ENCODE data around the gene VPS9D1. TPM values are rescaled to one million over a fixed set of nuclear protein-coding genes. Genes with fewer than 3 reads are reported as not detected.
"Not testable (repeated sequence)": the region's sequence is repeated elsewhere in the genome, so short reads cannot be mapped to it uniquely, and the experiment has no call there.

VPS9D1 gene
- total RNA-seq, 2 donors from 2014 or later: 9.5 to 18.3 TPM

GRCh38 chr16:89667633-89668032 lies 53.1 kb downstream of the VPS9D1 start:
- no peak for DNase-seq (ENCODE audit: low spot score)
- H3K27ac ChIP-seq: no peak overlapping the region
- no peak for ATAC-seq (ENCODE audit: insufficient number of reproducible peaks, low FRiP score, low read depth)
- no peak for TF ChIP-seq CTCF (IDR thresholded peaks at IDR 0.05)
- no peaks in the 10 kb centered on the region for H3K4me1 ChIP-seq (ENCODE audit: control insufficient read depth in 1 of 2, low read depth in 2 of 2)
- H3K36me3 ChIP-seq: no peaks in the 10 kb centered on the region
- no peaks in the 10 kb centered on the region for H3K27me3 ChIP-seq (replicated peaks; ENCODE audit: insufficient read depth)
- no peaks in the 10 kb centered on the region for H3K9me3 ChIP-seq
- H3K4me3 ChIP-seq: no peak overlapping the region

GRCh38 chr16:89667000-89667399 lies 53.7 kb downstream of the VPS9D1 start:
- not testable (repeated sequence) for H3K27ac ChIP-seq; H3K4me3 ChIP-seq; ATAC-seq (ENCODE audit: insufficient number of reproducible peaks, low FRiP score, low read depth); H3K27me3 ChIP-seq (replicated peaks; ENCODE audit: insufficient read depth); DNase-seq (ENCODE audit: low spot score); H3K9me3 ChIP-seq; H3K4me1 ChIP-seq (ENCODE audit: control insufficient read depth in 1 of 2, low read depth in 2 of 2); H3K36me3 ChIP-seq

GRCh38 chr16:89664238-89664637 lies 56.5 kb downstream of the VPS9D1 start:
- not testable (repeated sequence) for ATAC-seq (ENCODE audit: insufficient number of reproducible peaks, low FRiP score, low read depth); H3K4me3 ChIP-seq; DNase-seq (ENCODE audit: low spot score); H3K27ac ChIP-seq; H3K36me3 ChIP-seq; H3K9me3 ChIP-seq; H3K4me1 ChIP-seq (ENCODE audit: control insufficient read depth in 1 of 2, low read depth in 2 of 2); H3K27me3 ChIP-seq (replicated peaks; ENCODE audit: insufficient read depth)

GRCh38 chr16:89661215-89661614 lies 59.5 kb downstream of the VPS9D1 start:
- ATAC-seq (ENCODE audit: insufficient number of reproducible peaks, low FRiP score, low read depth) (no peak), DNase-seq (ENCODE audit: low spot score) (no peak)
- no peak overlapping the region for H3K4me3 ChIP-seq
- no peak overlapping the region for H3K27ac ChIP-seq
- peaks cover 15 to 22% of the 10 kb centered on the region in 2 donors for H3K4me1 ChIP-seq (ENCODE audit: control insufficient read depth in 1 of 2, low read depth in 2 of 2)
- no peaks in the 10 kb centered on the region for H3K9me3 ChIP-seq
- no peaks in the 10 kb centered on the region for H3K36me3 ChIP-seq
- TF ChIP-seq CTCF (IDR thresholded peaks at IDR 0.05): no peak
- no peaks in the 10 kb centered on the region for H3K27me3 ChIP-seq (replicated peaks; ENCODE audit: insufficient read depth)

GRCh38 chr16:89660146-89660545 lies 60.6 kb downstream of the VPS9D1 start:
- TF ChIP-seq CTCF (IDR thresholded peaks at IDR 0.05): no peak

GRCh38 chr16:89658221-89658879 lies 62.3 kb downstream of the VPS9D1 start:
- Histone ChIP-seq H3K9me3 (no peaks in the 10 kb centered on the region), H3K27me3 (replicated peaks; ENCODE audit: insufficient read depth) (no peaks in the 10 kb centered on the region), H3K4me3 (peak overlapping the region; percentile 100), H3K36me3 (no peaks in the 10 kb centered on the region), H3K4me1 (ENCODE audit: control insufficient read depth in 1 of 2, low read depth in 2 of 2) (peaks cover 15 to 24% of the 10 kb centered on the region in 2 donors), H3K27ac (peak overlapping the region; percentile 66 to 75)
- DNase-seq (ENCODE audit: low spot score) (no peak), ATAC-seq (ENCODE audit: insufficient number of reproducible peaks, low FRiP score, low read depth) (no peak)
- no peak for TF ChIP-seq CTCF (IDR thresholded peaks at IDR 0.05)

More at GRCh38 chr16:89660146-89660545, 60.6 kb downstream of the VPS9D1 start:
- H3K27ac ChIP-seq: no peak overlapping the region
- no peaks in the 10 kb centered on the region for H3K9me3 ChIP-seq
- H3K36me3 ChIP-seq: no peaks in the 10 kb centered on the region
- peaks cover 15 to 24% of the 10 kb centered on the region in 2 donors for H3K4me1 ChIP-seq (ENCODE audit: control insufficient read depth in 1 of 2, low read depth in 2 of 2)
- DNase-seq (ENCODE audit: low spot score): no peak
- ATAC-seq (ENCODE audit: insufficient number of reproducible peaks, low FRiP score, low read depth): no peak
- H3K4me3 ChIP-seq: no peak overlapping the region
- no peaks in the 10 kb centered on the region for H3K27me3 ChIP-seq (replicated peaks; ENCODE audit: insufficient read depth)

Data from thoracic aorta (tissue), 2 donors.